Measurements from ENCODE around the gene PRKCE. TPM values are rescaled to one million over a fixed set of nuclear protein-coding genes. Genes with fewer than 3 reads are reported as not detected.

The PRKCE gene
- total RNA-seq, 4 donors from 2014 or later = 5.9 to 21.2 (median 18.5) TPM

DNA sequence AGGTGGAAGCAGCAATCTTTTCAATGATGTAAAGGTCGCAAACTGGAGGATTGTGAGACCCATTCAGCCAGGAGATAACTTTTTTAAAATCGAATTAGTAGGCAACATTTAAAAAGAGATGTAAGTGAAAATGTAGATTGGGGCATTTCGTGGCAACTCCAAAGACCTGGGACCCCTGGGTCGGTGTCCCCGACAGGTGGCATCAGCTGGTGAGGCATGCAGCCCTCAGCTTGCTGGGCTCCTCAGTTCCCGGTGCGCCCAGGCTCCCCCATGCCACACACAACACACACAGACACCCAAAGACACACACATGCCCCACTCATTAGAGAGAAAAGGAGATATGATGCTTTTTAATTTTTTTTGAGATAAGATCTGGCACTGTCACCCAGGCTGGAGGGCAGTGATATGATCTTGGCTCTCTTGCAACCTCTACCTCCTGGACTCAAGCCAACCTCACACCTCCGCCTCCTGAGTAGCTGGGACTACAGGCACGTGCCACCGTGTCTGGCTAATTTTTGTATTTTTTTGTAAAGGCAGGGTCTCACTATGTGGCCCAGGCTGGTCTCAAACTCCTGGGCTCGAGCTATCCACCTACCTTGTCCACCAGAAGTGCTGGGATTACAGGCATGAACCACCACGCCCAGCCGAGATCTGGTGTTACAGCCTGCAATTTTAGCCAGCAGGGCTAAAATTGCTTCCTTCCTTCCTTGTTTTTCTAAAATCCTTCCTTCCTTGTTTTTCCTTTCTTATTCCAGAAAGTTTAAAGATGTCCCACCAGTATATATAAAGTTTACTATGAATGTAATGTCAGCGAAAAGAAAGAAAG is 523.1 kb downstream of the PRKCE start:
- no peak overlapping the region for H3K27ac ChIP-seq
- no peak for ATAC-seq
- H3K36me3 ChIP-seq = no peaks in the 10 kb centered on the region
- H3K9me3 ChIP-seq = no peaks in the 10 kb centered on the region
- no peaks in the 10 kb centered on the region for H3K27me3 ChIP-seq
- H3K4me1 ChIP-seq = peaks cover 0 to 29% (median 12%) of the 10 kb centered on the region in 3 donors
- WGBS, 2 donors (ENCODE audit: low coverage in 1 of 2) = 80 to 82% methylated on average over 14 of the region's 14 CpGs
- TF ChIP-seq POLR2AphosphoS5 (IDR thresholded peaks at IDR 0.05) = no peak
- no peak for TF ChIP-seq EP300 (IDR thresholded peaks at IDR 0.05)
- TF ChIP-seq, protein P1, sequence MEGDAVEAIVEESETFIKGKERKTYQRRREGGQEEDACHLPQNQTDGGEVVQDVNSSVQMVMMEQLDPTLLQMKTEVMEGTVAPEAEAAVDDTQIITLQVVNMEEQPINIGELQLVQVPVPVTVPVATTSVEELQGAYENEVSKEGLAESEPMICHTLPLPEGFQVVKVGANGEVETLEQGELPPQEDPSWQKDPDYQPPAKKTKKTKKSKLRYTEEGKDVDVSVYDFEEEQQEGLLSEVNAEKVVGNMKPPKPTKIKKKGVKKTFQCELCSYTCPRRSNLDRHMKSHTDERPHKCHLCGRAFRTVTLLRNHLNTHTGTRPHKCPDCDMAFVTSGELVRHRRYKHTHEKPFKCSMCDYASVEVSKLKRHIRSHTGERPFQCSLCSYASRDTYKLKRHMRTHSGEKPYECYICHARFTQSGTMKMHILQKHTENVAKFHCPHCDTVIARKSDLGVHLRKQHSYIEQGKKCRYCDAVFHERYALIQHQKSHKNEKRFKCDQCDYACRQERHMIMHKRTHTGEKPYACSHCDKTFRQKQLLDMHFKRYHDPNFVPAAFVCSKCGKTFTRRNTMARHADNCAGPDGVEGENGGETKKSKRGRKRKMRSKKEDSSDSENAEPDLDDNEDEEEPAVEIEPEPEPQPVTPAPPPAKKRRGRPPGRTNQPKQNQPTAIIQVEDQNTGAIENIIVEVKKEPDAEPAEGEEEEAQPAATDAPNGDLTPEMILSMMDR (IDR thresholded peaks at IDR 0.05) = no peak
- no peak for TF ChIP-seq POLR2A (IDR thresholded peaks at IDR 0.05)
- H3K4me3 ChIP-seq = no peak overlapping the region

DNA sequence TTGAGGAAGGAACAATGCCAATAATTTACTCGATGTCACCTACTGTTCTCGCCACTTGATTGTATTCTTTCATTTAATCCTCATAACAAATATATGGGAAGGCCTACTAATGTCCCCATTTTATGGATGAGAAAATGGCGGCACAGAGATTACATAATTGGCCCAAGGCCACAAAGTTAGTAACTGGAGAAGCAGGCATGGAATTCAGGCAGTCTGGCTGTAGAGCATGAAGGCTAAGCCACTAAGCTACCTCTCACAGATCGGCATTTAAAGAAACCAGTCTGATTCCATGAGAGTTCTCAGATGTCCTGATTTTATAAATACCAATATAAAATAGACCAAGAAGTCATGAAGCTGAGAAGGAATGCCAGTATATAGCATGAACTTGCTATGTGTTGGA is 523.9 kb downstream of the PRKCE start:
- WGBS, 2 donors (ENCODE audit: low coverage in 1 of 2) = 81 to 92% methylated on average over 4 of the region's 4 CpGs
- no peaks in the 10 kb centered on the region for H3K27me3 ChIP-seq
- H3K36me3 ChIP-seq = no peaks in the 10 kb centered on the region
- peaks cover 0 to 32% (median 13%) of the 10 kb centered on the region in 3 donors for H3K4me1 ChIP-seq
- no peak for TF ChIP-seq POLR2AphosphoS5 (IDR thresholded peaks at IDR 0.05)
- no peak overlapping the region for H3K4me3 ChIP-seq
- no peak for ATAC-seq
- no peaks in the 10 kb centered on the region for H3K9me3 ChIP-seq
- no peak overlapping the region for H3K27ac ChIP-seq

DNA sequence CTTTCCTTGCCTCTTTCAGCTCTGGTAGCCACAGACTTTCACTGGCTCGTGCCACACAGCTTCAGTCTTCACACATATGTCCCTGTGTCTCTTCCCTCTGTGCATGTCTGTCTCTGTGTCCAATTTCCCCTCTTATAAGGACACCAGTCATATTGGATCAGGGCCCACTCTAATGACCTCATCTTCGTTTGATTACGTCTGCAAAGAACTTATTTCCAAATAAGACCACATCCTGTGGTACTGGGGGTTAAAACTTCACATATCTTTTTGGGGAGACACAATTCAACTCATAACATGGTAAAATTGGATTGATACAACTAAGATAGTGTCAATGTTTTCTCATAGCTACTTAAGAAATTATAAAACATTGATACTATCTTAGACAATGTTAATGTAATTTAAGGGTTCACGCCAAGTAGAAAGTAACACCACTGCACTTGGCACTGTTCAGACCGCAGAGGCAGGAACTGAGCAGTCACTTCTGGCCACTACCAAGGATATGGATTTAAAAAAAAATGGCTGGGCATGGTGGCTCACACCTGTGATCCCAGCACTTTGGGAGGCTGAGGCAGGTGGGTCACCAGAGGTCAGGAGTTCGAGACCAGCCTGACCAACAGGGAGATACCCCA is 526.1 kb downstream of the PRKCE start:
- H3K27ac ChIP-seq = no peak overlapping the region
- no peak for ATAC-seq
- TF ChIP-seq EP300 (IDR thresholded peaks at IDR 0.05) (no peak), POLR2AphosphoS5 (IDR thresholded peaks at IDR 0.05) (no peak), POLR2A (IDR thresholded peaks at IDR 0.05) (no peak)
- TF ChIP-seq, protein P1 (IDR thresholded peaks at IDR 0.05) = no peak
- no peaks in the 10 kb centered on the region for H3K9me3 ChIP-seq
- H3K4me3 ChIP-seq = no peak overlapping the region
- H3K36me3 ChIP-seq = no peaks in the 10 kb centered on the region
- H3K4me1 ChIP-seq = peaks cover 0 to 17% (median 8%) of the 10 kb centered on the region in 3 donors
- 70 to 80% methylated on average over 4 to 6 of the region's 6 CpGs for WGBS, 2 donors (ENCODE audit: low coverage in 1 of 2)
- H3K27me3 ChIP-seq = no peaks in the 10 kb centered on the region

DNA sequence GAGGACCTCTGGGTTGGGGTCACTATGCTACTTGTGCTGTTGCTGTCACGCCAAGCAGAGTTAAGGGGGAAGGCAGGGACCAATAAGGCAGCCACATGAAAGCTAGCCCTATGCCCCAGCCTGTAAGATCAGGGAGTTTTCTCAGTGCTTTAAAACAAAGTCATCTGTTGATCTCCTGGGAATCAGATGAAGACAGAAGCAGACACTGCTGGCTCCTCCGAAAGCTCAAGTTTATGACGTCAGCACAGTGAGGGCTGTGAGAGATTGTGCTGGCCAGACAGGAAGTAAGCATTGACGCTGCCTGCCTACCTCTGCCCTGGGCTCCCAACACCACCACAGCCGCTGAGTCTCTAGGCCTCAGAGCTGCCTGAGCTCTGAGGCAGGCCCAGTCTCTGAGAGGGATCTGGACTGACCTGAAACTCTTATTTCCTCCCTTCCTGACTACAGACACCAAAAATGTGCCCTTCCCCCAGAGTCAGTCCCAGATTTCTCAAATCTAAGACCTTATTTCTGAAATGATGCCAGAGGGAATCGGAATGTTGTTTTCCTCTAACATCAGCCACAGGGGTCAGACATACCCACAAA is 527.7 kb downstream of the PRKCE start:
- H3K36me3 ChIP-seq = no peaks in the 10 kb centered on the region
- 17 to 31% methylated on average over 2 to 3 of the region's 6 CpGs for WGBS, 2 donors (ENCODE audit: low coverage in 1 of 2)
- peaks cover 0 to 17% (median 8%) of the 10 kb centered on the region in 3 donors for H3K4me1 ChIP-seq
- TF ChIP-seq POLR2AphosphoS5 (IDR thresholded peaks at IDR 0.05) = no peak
- TF ChIP-seq POLR2A (IDR thresholded peaks at IDR 0.05) = no peak
- no peak overlapping the region for H3K4me3 ChIP-seq
- peak overlapping the region in 3 of 4 donors; percentile 2 to 61 (median 61) for H3K27ac ChIP-seq
- peak; percentile 95 for ATAC-seq
- H3K9me3 ChIP-seq = no peaks in the 10 kb centered on the region
- no peaks in the 10 kb centered on the region for H3K27me3 ChIP-seq

DNA sequence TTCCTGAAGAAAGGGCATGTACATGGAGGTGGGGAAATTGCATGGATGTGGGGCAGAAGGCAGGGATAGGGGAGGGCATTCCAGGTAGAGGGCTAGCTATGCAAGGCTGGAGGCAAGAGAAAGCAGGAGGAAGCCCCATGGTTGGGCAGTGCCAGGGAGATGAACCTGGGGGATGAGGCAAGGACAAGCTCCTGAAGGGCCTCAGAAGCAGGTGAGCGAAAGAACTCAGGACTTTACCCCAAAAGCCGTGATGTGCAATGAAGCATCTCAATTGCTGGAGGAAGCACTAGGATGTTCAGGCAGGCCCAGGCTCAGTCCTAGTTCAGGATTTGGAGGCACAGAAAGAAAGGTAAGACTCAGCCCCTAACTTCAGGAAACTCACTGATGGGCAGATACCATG is 528.7 kb downstream of the PRKCE start:
- Histone ChIP-seq H3K4me1 (peaks cover 0 to 17% (median 8%) of the 10 kb centered on the region in 3 donors), H3K27ac (no peak overlapping the region), H3K4me3 (no peak overlapping the region), H3K27me3 (no peaks in the 10 kb centered on the region), H3K9me3 (no peaks in the 10 kb centered on the region), H3K36me3 (peaks cover 0 to 10% of the 10 kb centered on the region in 2 donors)
- 95 to 100% methylated on average over 2 of the region's 2 CpGs for WGBS, 2 donors (ENCODE audit: low coverage in 1 of 2)
- ATAC-seq = no peak
- TF ChIP-seq POLR2AphosphoS5 (IDR thresholded peaks at IDR 0.05) (no peak), POLR2A (IDR thresholded peaks at IDR 0.05) (no peak), EP300 (IDR thresholded peaks at IDR 0.05) (no peak)
- TF ChIP-seq, protein P1 (IDR thresholded peaks at IDR 0.05) = no peak
